Inflammatory macrophage (primary cell): ENCODE measurements around the gene CDC42BPG.
A peak's percentile ranks its signal among the peaks of the same experiment; 100 is the strongest.

Experiments used
- DNase-seq, 2 donors: peaks; one replicate each; pipeline ENCODE4 v3.0.0-alpha.2; 2020 to 2022

The CDC42BPG gene

GRCh38 chr11:64805481-64805880 lies 39.0 kb downstream of the CDC42BPG start:
- DNase-seq: no peak

GRCh38 chr11:64804346-64805210 lies 39.9 kb downstream of the CDC42BPG start:
- no peak for DNase-seq

GRCh38 chr11:64803846-64804345 lies 40.6 kb downstream of the CDC42BPG start:
- no peak for DNase-seq

- peak; percentile 76 to 88 for DNase-seq
Observed at GRCh38 chr11:64803158-64803845, 41.2 kb downstream of the CDC42BPG start, which contains the start of gene MAP4K2. Gene MAP4K2, minus strand, starts transcription at chr11:64803214. Its CDS starts 65 bp downstream, at chr11:64803149.

GRCh38 chr11:64802370-64803157 lies 41.9 kb downstream of the CDC42BPG start:
- DNase-seq: no peak

- no peak for DNase-seq
Observed at GRCh38 chr11:64801561-64802369, 42.7 kb downstream of the CDC42BPG start.

- no peak for DNase-seq
Observed at GRCh38 chr11:64801158-64801464, 43.3 kb downstream of the CDC42BPG start.

- DNase-seq: no peak
Observed at GRCh38 chr11:64800303-64801157, 43.9 kb downstream of the CDC42BPG start.

GRCh38 chr11:64799623-64800302 lies 44.7 kb downstream of the CDC42BPG start:
- no peak for DNase-seq

- DNase-seq: no peak
Observed at GRCh38 chr11:64799256-64799622, 45.2 kb downstream of the CDC42BPG start.

GRCh38 chr11:64796757-64797541 lies 47.5 kb downstream of the CDC42BPG start:
- no peak for DNase-seq

GRCh38 chr11:64796047-64796756 lies 48.3 kb downstream of the CDC42BPG start:
- DNase-seq: no peak

- no peak for DNase-seq
Observed at GRCh38 chr11:64794526-64794925, 49.9 kb downstream of the CDC42BPG start.

GRCh38 chr11:64793271-64794160 lies 50.9 kb downstream of the CDC42BPG start:
- DNase-seq: no peak

- DNase-seq: no peak
Observed at GRCh38 chr11:64792482-64792881, 52.0 kb downstream of the CDC42BPG start.

GRCh38 chr11:64791781-64792291 lies 52.6 kb downstream of the CDC42BPG start:
- DNase-seq: no peak

- no peak for DNase-seq
Observed at GRCh38 chr11:64790205-64791095, 54.0 kb downstream of the CDC42BPG start.
